Endothelial cell of umbilical vein (primary cell): ENCODE results near the gene NIN. TPM values are rescaled to one million over a fixed set of nuclear protein-coding genes. Genes with fewer than 3 reads are reported as not detected.

ENCODE experiments used
- BruUV-seq: library from RNA; stranded (reverse); fragments of 400-500 nt; replicated peaks from 2 replicates; lab custom pipeline; 2021; lab: Mats Ljungman, UMichigan
- CTCF ChIA-PET: fragments of 300-600, 350-600 bp; sonication (Branson Sonifier 250); formaldehyde crosslinking; loops from one replicate; lab custom pipeline; 2021; ENCODE audit warnings: antibody characterized with exemption, inconsistent platforms; lab: Charles Lee
- POLR2A ChIA-PET: fragments of 300-600, 350-600 bp; sonication (Branson Sonifier 250); formaldehyde crosslinking; loops from one replicate; lab custom pipeline; 2021; ENCODE audit warnings: antibody characterized with exemption, inconsistent platforms; lab: Charles Lee
- DNase-seq: peaks from one replicate; pipeline ENCODE4 v3.0.0-alpha.2; 2011; ENCODE audit warnings: low read depth, low spot score
- FAIRE-seq: peaks from 2 replicates; lab custom pipeline; 2011; peaks lifted over from hg19 to GRCh38; lab: Jason Lieb, UNC
- H2AFZ ChIP-seq: 2 replicates; pipeline ENCODE4 v1.6.0; 2012; ENCODE audit warnings: low read depth, low read length, control low read depth, inconsistent platforms
- H3K27ac ChIP-seq: 2 replicates; pipeline ENCODE4 v1.5.1; 2011; ENCODE audit warnings: low read depth, mild to moderate bottlenecking, control low read depth, low read length, moderate library complexity; ENCODE audit not compliant: insufficient read depth
- H3K27me3 ChIP-seq, 2 experiments: 2 replicates each; pipeline versions ENCODE4 v1.6.0 to v1.6.1; 2011; ENCODE audit warnings: low read length in 2 of 2, mixed read lengths in 1 of 2; ENCODE audit not compliant: control insufficient read depth in 2 of 2, insufficient read depth in 2 of 2
- H3K36me3 ChIP-seq, 2 experiments: 2 replicates in 1 of 2; 3 replicates in 1 of 2; pipeline ENCODE4 v1.5.1; 2011; ENCODE audit warnings: low read length in 2 of 2, mild to moderate bottlenecking in 1 of 2, moderate library complexity in 1 of 2; ENCODE audit not compliant: control insufficient read depth in 2 of 2, insufficient read depth in 2 of 2; ENCODE audit errors: extremely low read depth in 1 of 2
- H3K4me1 ChIP-seq: 3 replicates; pipeline ENCODE4 v1.5.1; 2011; ENCODE audit warnings: mild to moderate bottlenecking, low read length; ENCODE audit not compliant: control insufficient read depth, insufficient read depth; ENCODE audit errors: extremely low read depth
- H3K4me2 ChIP-seq: 2 replicates; pipeline ENCODE4 v1.6.1; 2011; ENCODE audit warnings: low read length, control low read depth, mixed read lengths; ENCODE audit not compliant: insufficient read depth
- H3K4me3 ChIP-seq, 3 experiments: fragments of 200-600 bp in 1 of 3; sonication (generic), shearing (Covaris generic) in 1 of 3; replicated peaks in 1 of 3; 2 replicates each; pipeline ENCODE4 v1.5.1; 2011 to 2016; ENCODE audit warnings: control low read depth in 3 of 3, low read length in 3 of 3, mild to moderate bottlenecking in 2 of 3, inconsistent platforms in 1 of 3, low read depth in 1 of 3, moderate library complexity in 1 of 3; ENCODE audit not compliant: insufficient read depth in 1 of 3
- H3K79me2 ChIP-seq: 2 replicates; pipeline ENCODE4 v1.6.0; 2012; ENCODE audit warnings: low read length, inconsistent platforms; ENCODE audit not compliant: control insufficient read depth, insufficient read depth
- H3K9ac ChIP-seq: replicated peaks from 2 replicates; pipeline ENCODE3; 2011; ENCODE audit warnings: low read length, control low read depth; ENCODE audit not compliant: insufficient read depth; ENCODE audit errors: extremely low read depth
- H3K9me1 ChIP-seq: replicated peaks from 3 replicates; pipeline ENCODE4 v1.6.0; 2011; ENCODE audit warnings: mild to moderate bottlenecking, low read length; ENCODE audit not compliant: control insufficient read depth, insufficient read depth; ENCODE audit errors: extremely low read depth
- H3K9me3 ChIP-seq: replicated peaks from 2 replicates; pipeline ENCODE4 v1.5.1; 2012; ENCODE audit warnings: low read length, inconsistent platforms; ENCODE audit not compliant: control insufficient read depth, insufficient read depth
- H4K20me1 ChIP-seq: replicated peaks from 2 replicates; pipeline ENCODE3; 2011; ENCODE audit warnings: mild to moderate bottlenecking, low read length; ENCODE audit not compliant: control insufficient read depth, insufficient read depth; ENCODE audit errors: extremely low read depth
- CTCF ChIP-seq, 2 donors: IDR thresholded peaks; 1 replicate in 1 of 2; 2 replicates in 1 of 2; pipeline ENCODE4 v1.5.1; 2011; ENCODE audit warnings: low read length in 2 of 2, mild to moderate bottlenecking in 2 of 2, moderate library complexity in 2 of 2, control low read depth in 1 of 2, inconsistent platforms in 1 of 2, low read depth in 1 of 2; ENCODE audit not compliant: insufficient read depth in 1 of 2; ENCODE audit errors: extremely low read depth in 1 of 2
- EZH2 ChIP-seq: IDR thresholded peaks from 2 replicates; pipeline ENCODE4 v1.6.1; 2012; ENCODE audit warnings: borderline replicate concordance, low read depth, mild to moderate bottlenecking, moderate library complexity, low read length, inconsistent platforms; ENCODE audit not compliant: severe bottlenecking
- FOS ChIP-seq: IDR thresholded peaks from 2 replicates; pipeline ENCODE4 v1.6.1; 2011; ENCODE audit warnings: mild to moderate bottlenecking, low read length, moderate library complexity, borderline replicate concordance; ENCODE audit not compliant: insufficient read depth
- GATA2 ChIP-seq: IDR thresholded peaks from 2 replicates; pipeline ENCODE4 v1.7.0; 2011; ENCODE audit warnings: low read depth, mild to moderate bottlenecking, moderate library complexity, mixed read lengths, low read length; ENCODE audit not compliant: insufficient read length, insufficient read depth
- JUN ChIP-seq: IDR thresholded peaks from 2 replicates; pipeline ENCODE4 v1.6.1; 2011; ENCODE audit warnings: borderline replicate concordance, low read depth; ENCODE audit not compliant: insufficient read length, insufficient read depth
- MAX ChIP-seq: IDR thresholded peaks from 2 replicates; pipeline ENCODE4 v1.6.1; 2011; ENCODE audit not compliant: insufficient read depth, insufficient read length
- MYC ChIP-seq: IDR thresholded peaks from one replicate; pipeline ENCODE4 v1.6.1; 2011; ENCODE audit warnings: mild to moderate bottlenecking, low read depth, low read length
- POLR2A ChIP-seq: IDR thresholded peaks from 2 replicates; pipeline ENCODE4 v1.6.1; 2012; ENCODE audit warnings: low read depth, mild to moderate bottlenecking, control low read depth, low read length
- POLR2AphosphoS5 ChIP-seq: IDR thresholded peaks from 2 replicates; pipeline ENCODE4 v1.6.1; 2012; ENCODE audit warnings: low read depth, mild to moderate bottlenecking, control low read depth, low read length, moderate library complexity; ENCODE audit not compliant: insufficient read depth
- dilution Hi-C: fragments of 300-500 bp; cut with MboI; formaldehyde crosslinking; loops from one replicate; pipeline ENCODE4 v1.15.0; 2019; ENCODE audit warnings: low sequenced_read_pairs; ENCODE audit not compliant: extremely low pct_ligation_motif_present
- intact Hi-C: fragments of 100-400 bp; cut with micrococcal nuclease; formaldehyde crosslinking; loops from one replicate; pipeline ENCODE4 v1.10.0; 2022
- polyA plus RNA-seq, 4 experiments: library from polyadenylated mRNA; depleted of rRNA in 3 of 4; stranded (reverse) in 3 of 4; unstranded in 1 of 4; fragments of >200 nt; gene quantifications; 2 replicates each; pipeline versions ENCODE4 v1.2.1 to v1.2.3, GENCODE V29; 2011 to 2012; ENCODE audit warnings: missing spikeins in 1 of 4
- total RNA-seq: library from RNA; stranded (reverse); gene quantifications from 2 replicates; pipeline ENCODE4 v1.2.3, GENCODE V29; 2021

Gene NIN
- total and polyA plus RNA-seq, 2 donors (not counting 3 experiments of a cell fraction or from before 2014, with no cell fraction given): 7.1 to 76.3 TPM

GRCh38 chr14:50740856-50741255 is 90.1 kb downstream of the NIN start:
- POLR2A ChIA-PET: no interaction called here
- peaks cover 22% of the 10 kb centered on the region for H3K4me1 ChIP-seq

More at GRCh38 chr14:50740856-50741255, 90.1 kb downstream of the NIN start:
- peak overlapping the region; percentile 28 for H3K4me2 ChIP-seq
- H4K20me1 ChIP-seq: no peaks in the 10 kb centered on the region
- H2AFZ ChIP-seq: no peak overlapping the region
- dilution Hi-C loops (no loop called here), intact Hi-C loops (no loop called here)
- H3K27me3 ChIP-seq: no peaks in the 10 kb centered on the region
- DNase-seq (peak; percentile 31), FAIRE-seq (no peak)
- CTCF ChIA-PET: interaction anchor here (1.0 to 1.5 kb wide), 2 partner anchors 59 to 119 kb away, joined by 4 to 7 read pairs; no protein-coding TSS in a partner anchor
- no peak overlapping the region for H3K9ac ChIP-seq
- peaks cover 11 to 14% of the 10 kb centered on the region in 2 experiments for H3K36me3 ChIP-seq
- H3K4me3 ChIP-seq: no peak overlapping the region
- peak overlapping the region; percentile 50 for H3K27ac ChIP-seq
- H3K9me1 ChIP-seq: no peaks in the 10 kb centered on the region
- BruUV-seq: no TSS peak
- TF ChIP-seq POLR2A (no peak), GATA2 (no peak), CTCF (IDR thresholded peaks at IDR 0.05; ENCODE audit: extremely low read depth in 1 of 2, insufficient read depth in 1 of 2, low read depth in 1 of 2, low read length in 2 of 2) (no peak), JUN (no peak), MYC (no peak), EZH2 (no peak), MAX (no peak), FOS (no peak), POLR2AphosphoS5 (no peak)
- H3K9me3 ChIP-seq: no peaks in the 10 kb centered on the region
- no peaks in the 10 kb centered on the region for H3K79me2 ChIP-seq
